Ammon's horn (tissue), 1 donor: ENCODE data around the gene FAM227B.
"Not testable (repeated sequence)": the region's sequence is repeated elsewhere in the genome, so short reads cannot be mapped to it uniquely, and the experiment has no call there.

Experiments used
- DNase-seq: peaks from one replicate; pipeline ENCODE4 v3.0.0-alpha.2; 2016; ENCODE audit warnings: low spot score

The FAM227B gene

GRCh38 chr15:49610157-49610918 is 10.3 kb downstream of the FAM227B start:
- DNase-seq: no peak

GRCh38 chr15:49606594-49606993 is 14.0 kb downstream of the FAM227B start:
- DNase-seq: no peak

GRCh38 chr15:49605588-49605987 is 15.0 kb downstream of the FAM227B start:
- no peak for DNase-seq

- no peak for DNase-seq
Measured at GRCh38 chr15:49604625-49605409, 15.8 kb downstream of the FAM227B start.

- DNase-seq: not testable (repeated sequence)
Measured at GRCh38 chr15:49592829-49593316, 27.7 kb downstream of the FAM227B start.

DNA sequence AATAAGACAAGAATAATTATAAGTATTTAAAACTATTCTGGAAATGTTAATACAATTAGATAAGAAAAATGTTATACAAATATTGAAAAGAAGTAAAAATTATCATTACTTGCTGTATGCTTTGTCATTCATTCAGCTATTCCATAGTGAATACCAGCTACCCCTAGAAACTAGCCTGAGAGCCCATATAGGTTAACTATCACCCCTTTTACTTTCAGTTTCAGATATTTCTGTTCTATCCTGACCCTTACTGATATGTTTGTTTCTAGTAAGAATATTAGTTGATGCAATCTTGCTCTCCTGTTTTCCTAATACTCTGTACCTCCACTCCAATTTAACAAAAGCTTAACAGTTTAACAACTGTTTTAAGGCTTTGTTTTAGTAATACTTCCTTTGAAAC is 31.6 kb downstream of the FAM227B start:
- DNase-seq: no peak

DNA sequence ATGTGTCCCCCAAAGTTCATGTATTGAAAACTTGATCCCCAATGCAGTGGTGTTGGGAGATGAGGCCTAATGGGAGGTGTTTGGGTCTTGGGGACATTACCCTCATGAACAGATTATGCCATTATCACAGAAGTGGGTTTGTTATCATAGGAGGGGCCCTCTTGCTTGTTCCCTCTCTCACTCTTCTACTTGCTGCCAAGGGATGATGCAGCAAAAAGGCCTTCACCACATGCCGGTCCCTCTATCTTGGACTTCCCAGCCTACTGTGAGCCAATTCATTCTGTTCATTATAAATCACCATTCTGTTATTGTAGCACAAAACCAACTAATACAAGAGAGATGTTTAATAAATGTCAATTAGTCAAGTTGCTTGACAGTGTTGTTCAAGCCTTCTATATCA is 47.2 kb downstream of the FAM227B start:
- no peak for DNase-seq

DNA sequence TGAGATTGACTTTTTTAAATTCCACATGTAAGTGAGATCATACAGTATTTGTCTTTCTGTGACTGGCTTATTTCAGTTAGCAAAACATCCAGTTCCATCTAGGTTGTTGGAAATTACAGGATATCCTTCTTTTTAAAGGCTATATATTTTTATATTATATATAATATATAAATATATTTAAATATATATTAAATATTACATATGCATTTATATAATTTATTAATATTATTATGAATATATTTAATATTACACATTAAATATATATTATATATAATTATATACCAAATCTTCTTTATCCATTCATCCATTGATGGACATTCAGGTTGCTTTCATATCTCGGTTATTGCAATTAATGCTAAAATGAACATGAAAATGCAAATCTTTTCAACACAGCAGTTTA is 49.9 kb downstream of the FAM227B start:
- DNase-seq: no peak

GRCh38 chr15:49570174-49570573 is 50.4 kb downstream of the FAM227B start:
- no peak for DNase-seq

DNA sequence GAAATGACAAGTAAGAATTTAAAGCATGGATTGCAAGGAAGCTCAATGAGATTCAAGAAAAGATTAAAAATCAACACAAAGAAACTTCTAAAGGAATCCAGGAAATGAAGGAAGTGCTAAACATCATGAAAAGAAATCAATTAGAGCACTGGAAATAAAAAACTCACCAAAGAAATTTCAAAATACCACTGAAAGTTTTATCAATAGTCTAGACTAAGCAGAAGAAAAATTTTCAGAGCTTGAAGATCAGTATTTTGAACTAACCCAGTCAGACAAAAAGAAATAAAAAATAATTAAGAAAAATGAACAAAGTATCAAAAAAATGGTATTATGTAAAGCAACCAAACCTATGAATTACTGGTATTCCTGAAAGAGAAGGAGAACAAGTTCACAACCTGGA is 60.6 kb downstream of the FAM227B start:
- DNase-seq: no peak

DNA sequence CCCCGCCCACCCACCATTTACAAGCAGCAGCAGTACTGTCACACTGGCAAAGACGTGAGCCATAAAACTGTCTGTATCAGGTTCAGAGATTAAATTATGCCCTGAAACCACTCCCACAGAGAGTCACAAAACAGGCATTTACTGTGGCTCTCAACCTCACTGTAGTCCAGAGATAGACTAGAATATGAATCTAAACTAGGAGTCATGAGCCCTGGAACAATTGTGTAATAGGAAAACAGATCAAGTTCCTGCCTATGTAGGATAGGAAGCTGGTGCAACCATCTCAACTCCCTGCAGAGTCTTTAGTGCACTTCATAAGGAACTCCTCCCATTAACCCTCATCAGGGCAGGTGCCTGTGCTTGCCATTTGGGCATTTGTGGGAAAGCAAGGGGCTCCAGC is 61.7 kb downstream of the FAM227B start:
- no peak for DNase-seq

DNA sequence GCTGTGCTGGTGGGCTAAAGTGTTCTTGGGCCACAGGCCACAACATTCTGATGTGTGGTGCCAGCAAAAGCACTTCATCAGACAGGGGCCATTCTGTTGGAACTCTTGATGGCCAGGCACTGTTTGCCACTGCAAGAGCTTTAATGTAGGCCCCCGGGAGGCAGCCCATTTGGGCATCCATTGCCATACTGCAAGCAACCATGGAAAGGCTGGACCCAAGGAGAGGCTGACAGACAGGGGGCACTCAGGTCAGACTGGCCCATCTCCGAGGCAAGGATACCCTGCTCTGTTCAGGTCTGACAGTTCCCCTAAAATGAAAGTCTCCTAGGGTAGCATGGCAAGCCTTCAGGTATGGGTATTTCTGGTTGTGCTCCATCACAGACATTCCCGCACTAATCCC is 64.2 kb downstream of the FAM227B start:
- no peak for DNase-seq

DNA sequence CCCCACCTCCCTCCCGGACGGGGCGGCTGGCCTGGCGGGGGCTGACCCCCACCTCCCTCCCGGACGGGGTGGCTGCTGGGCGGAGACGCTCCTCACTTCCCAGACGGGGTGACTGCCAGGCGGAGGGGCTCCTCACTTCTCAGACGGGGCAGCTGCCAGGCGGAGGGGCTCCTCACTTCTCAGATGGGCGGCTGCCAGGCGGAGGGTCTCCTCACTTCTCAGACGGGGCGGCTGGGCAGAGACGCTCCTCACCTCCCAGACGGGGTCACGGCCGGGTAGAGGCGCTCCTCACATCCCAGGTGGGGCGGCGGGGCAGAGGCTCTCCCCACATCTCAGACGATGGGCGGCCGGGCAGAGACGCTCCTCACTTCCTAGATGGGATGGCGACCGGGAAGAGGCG is 70.3 kb downstream of the FAM227B start:
- DNase-seq: not testable (repeated sequence)

GRCh38 chr15:49538520-49538919 is 82.1 kb downstream of the FAM227B start:
- DNase-seq: no peak

GRCh38 chr15:49530092-49530491 is 90.5 kb downstream of the FAM227B start:
- no peak for DNase-seq

- no peak for DNase-seq
Measured at GRCh38 chr15:49528289-49528688, 92.3 kb downstream of the FAM227B start.

- DNase-seq: no peak
Measured at GRCh38 chr15:49521802-49522201, 98.8 kb downstream of the FAM227B start.

- not testable (repeated sequence) for DNase-seq
Measured at GRCh38 chr15:49512739-49513138, 107.9 kb downstream of the FAM227B start.

DNA sequence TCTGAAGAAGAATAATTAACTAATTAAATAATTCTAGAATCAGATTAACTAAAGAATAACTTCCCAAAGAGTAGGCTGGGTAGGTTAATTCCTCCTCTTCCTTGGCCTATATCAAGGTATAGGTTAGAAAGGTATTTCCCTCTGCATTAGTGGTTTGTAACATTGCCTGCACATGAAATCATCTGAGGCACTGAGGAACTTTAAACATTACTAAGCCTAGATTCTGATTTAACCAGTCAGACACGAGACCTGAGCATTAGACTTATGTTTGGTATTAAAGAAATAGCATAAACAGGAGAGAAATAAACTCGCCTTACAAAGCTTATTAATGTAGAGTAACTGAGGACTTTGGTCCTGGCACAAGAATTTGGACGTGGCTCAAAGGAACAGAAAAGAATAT is 113.4 kb downstream of the FAM227B start:
- no peak for DNase-seq

DNA sequence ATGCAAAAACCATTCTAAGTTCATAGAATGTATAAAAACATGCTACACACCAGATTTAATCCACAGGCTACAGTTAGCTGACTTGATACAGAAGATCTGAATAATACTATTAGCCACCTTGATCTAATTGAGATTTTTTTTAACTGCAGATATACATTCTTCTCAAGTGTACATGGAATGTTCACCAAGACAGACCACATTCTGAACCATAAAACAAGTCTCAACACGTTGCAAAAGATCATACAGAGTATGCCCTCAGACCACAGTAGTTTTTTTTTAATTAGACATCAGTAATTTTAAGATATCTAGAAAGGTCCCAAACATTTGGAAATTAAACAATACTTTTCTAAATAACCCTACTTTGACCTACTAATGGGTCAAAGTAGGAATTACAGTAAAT is 114.3 kb downstream of the FAM227B start:
- DNase-seq: no peak

GRCh38 chr15:49501586-49501985 is 119.0 kb downstream of the FAM227B start:
- no peak for DNase-seq

DNA sequence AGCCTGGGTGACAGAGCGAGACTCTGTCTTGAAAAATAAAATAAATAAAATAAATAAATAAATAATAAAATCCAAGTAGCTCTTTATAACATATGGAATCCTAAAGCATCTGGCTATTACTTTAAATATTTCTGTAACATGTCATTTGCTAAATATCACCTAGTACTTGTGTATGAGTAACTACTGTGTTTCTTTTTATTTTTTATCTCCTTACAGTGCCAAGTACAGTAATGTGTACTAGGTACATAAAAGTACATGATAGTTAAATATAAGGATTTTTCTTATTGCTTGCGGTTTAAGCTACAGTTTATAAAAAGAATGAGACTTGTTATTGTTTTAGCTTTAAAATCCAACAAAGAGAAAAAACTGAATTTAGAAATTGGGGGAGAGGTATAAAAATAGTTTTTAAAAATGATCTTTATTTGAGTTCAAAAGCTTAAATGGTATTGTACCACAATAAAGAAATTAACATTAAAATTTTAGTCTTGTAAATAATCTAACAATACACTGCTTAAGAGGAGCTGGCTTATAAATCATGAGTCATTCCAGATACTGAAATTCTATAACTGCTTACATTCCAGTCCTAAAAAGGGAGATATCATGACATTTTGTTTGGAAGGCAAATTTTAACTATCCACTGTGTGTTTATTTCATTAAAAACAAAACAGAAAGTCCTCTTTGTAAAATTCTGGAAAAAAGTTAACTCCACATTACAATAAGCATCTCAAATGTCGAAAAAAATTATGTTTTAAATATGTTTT is 124.4 kb downstream of the FAM227B start:
- DNase-seq: no peak

DNA sequence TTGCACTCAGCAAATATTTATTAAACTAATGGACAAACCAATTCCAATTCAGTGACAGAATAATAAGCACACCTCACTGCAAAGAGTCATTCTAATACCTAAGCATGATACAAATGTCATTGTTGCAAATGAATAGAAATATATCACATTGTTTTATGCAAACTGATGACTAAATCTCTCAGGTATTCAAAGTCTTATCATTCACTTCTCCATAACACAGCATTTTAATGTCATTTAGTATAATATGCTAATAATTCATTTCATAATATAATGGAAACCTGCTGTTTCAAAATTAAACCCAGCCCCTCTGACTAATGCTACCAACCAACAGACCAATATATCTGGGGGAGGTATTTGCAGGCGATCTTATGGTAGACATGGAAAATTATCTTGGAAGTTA is 125.8 kb downstream of the FAM227B start:
- no peak for DNase-seq
